GM12878 (cell line): ENCODE results near the gene PTCD1. TPM values are rescaled to one million over a fixed set of nuclear protein-coding genes. Genes with fewer than 3 reads are reported as not detected.
A peak's percentile ranks its signal among the peaks of the same experiment; 100 is the strongest.

Experiments used
- CTCF ChIP-seq, 3 experiments: IDR thresholded peaks in 2 of 3; conservative IDR thresholded peaks in 1 of 3; 2 replicates each; pipeline ENCODE4 v1.5.1; 2011; ENCODE audit warnings: low read depth in 3 of 3, low read length in 3 of 3, mild to moderate bottlenecking in 3 of 3, control low read depth in 2 of 3, moderate library complexity in 2 of 3, inconsistent platforms in 1 of 3, mixed read lengths in 1 of 3; ENCODE audit not compliant: control insufficient read depth in 2 of 3, insufficient read depth in 1 of 3; ENCODE audit errors: extremely low read depth in 1 of 3
- E4F1 ChIP-seq: fragments of 450-650 bp; IDR thresholded peaks from 2 replicates; pipeline ENCODE4 v1.6.1; 2018; ENCODE audit warnings: borderline replicate concordance, mild to moderate bottlenecking; ENCODE audit not compliant: partially characterized antibody
- EGR1 ChIP-seq, 2 experiments: IDR thresholded peaks; 1 replicate in 1 of 2; 2 replicates in 1 of 2; pipeline ENCODE4 v1.6.1; 2011 to 2012; ENCODE audit warnings: low read depth in 2 of 2, low read length in 2 of 2, borderline replicate concordance in 1 of 2, mild to moderate bottlenecking in 1 of 2, moderate library complexity in 1 of 2
- MXI1 ChIP-seq: fragments of 150-350 bp; IDR thresholded peaks from 2 replicates; pipeline ENCODE4 v1.6.1; 2011; ENCODE audit warnings: low read depth, mild to moderate bottlenecking, inconsistent platforms, low read length, improper control_type of control experiment
- RAD21 ChIP-seq: IDR thresholded peaks from 2 replicates; pipeline ENCODE4 v1.6.1; 2011; ENCODE audit warnings: mild to moderate bottlenecking, low read depth, low read length, moderate library complexity; ENCODE audit not compliant: insufficient read depth
- ZBTB40 ChIP-seq: fragments of 450-650 bp; IDR thresholded peaks from 2 replicates; pipeline ENCODE4 v1.6.1; 2016; ENCODE audit warnings: mild to moderate bottlenecking, moderate library complexity, borderline replicate concordance
- polyA plus RNA-seq, 11 experiments: library from polyadenylated mRNA; depleted of rRNA in 4 of 11; unstranded in 6 of 11; stranded (reverse) in 5 of 11; fragments of >200 nt; fragmentation: Nextera tagmentation in 4 of 11; fragmentation: Illumina TruSeq in 1 of 11; extraction: Ambion mirVana in 4 of 11; extraction: Trizol in 1 of 11; gene quantifications; 1 replicate in 1 of 11; 2 replicates in 10 of 11; pipeline versions ENCODE4 v1.2.1 to v1.2.3, GENCODE V29; 2011 to 2016; ENCODE audit warnings: inconsistent platforms in 2 of 11, missing spikeins in 2 of 11, low read depth in 1 of 11
- total RNA-seq, 4 experiments: library from RNA; depleted of rRNA in 3 of 4; stranded (reverse); fragments of >200 nt in 3 of 4; fragmentation: Illumina TruSeq in 1 of 4; extraction: Trizol in 1 of 4; gene quantifications; 2 replicates each; pipeline versions ENCODE4 v1.2.1 to v1.2.3, GENCODE V29; 2013 to 2021

Gene PTCD1
- total and polyA plus RNA-seq, 10 of the 15 experiments (the other 5 are each of a cell fraction or from before 2014, with no cell fraction given), result 0.26 to 9.7 (median 5.0) TPM

- TF ChIP-seq E4F1 (no peak), CTCF (IDR thresholded peaks at IDR 0.05 in 2 of 3, conservative IDR thresholded peaks at IDR 0.05 in 1 of 3; ENCODE audit: control insufficient read depth in 2 of 3, extremely low read depth in 1 of 3, insufficient read depth in 1 of 3, low read depth in 3 of 3, low read length in 3 of 3) (0 out of 6 replicates have a peak, but pooled peaks of 1 of the 3 experiments have one; percentile 4), MXI1 (no peak), RAD21 (0 out of 2 replicates have a peak, but pooled peaks have one; percentile 8), ZBTB40 (no peak), EGR1 (IDR thresholded peaks at IDR 0.05; ENCODE audit: borderline replicate concordance in 1 of 2, low read depth in 2 of 2, low read length in 2 of 2) (no peak)
Measured at GRCh38 chr7:99395616-99396327, 42.8 kb downstream of the PTCD1 start (continued).
